Middle frontal gyrus (tissue), 1 donor: ENCODE measurements around the gene PRUNE2.
"Not testable (repeated sequence)": the region's sequence is repeated elsewhere in the genome, so short reads cannot be mapped to it uniquely, and the experiment has no call there.

Source experiments
- DNase-seq: peaks from one replicate; pipeline ENCODE4 v3.0.0-alpha.2; 2015; ENCODE audit warnings: low spot score; ENCODE audit errors: extremely low spot score

The PRUNE2 gene

GRCh38 chr9:76905791-76906646 is at the start of gene PRUNE2:
Gene PRUNE2 (minus strand): TSS chr9:76906114. CDS start chr9:76905963, 151 bp downstream.
- no peak for DNase-seq

DNA sequence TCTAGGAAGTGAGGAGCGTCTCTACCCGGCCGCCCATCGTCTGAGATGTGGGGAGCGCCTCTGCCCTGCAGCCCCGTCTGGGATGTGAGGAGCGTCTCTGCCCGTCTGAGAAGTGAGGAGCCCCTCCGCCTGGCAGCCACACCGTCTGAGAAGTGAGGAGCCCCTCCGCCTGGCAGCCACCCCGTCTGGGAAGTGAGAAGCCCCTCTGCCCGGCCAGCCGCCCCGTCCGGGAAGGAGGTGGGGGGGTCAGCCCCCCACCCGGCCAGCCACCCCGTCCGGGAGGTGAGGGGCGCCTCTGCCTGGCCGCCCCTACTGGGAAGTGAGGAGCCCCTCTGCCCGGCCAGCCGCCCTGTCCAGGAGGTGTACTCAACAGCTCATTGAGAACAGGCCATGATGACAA is 49.5 kb upstream of the PRUNE2 start:
- not testable (repeated sequence) for DNase-seq

DNA sequence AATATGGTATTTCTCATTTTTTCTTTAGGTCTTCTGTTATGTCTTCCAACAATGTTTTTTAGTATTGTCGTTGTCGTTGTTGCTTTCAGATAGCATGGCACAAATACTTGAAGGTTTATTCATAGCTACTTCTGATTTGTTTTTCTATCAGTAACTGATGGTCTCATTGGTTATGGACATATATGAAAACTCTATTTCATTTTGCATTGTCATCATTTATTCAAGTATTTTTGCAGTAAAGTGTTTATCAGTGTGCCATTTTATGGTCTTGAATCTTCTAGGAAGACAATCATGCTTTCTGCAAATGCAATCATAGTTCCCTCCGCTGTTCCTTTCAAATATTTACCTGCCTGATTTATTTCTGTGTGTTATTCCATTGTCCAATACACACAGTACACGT is 44.0 kb upstream of the PRUNE2 start:
- no peak for DNase-seq

DNA sequence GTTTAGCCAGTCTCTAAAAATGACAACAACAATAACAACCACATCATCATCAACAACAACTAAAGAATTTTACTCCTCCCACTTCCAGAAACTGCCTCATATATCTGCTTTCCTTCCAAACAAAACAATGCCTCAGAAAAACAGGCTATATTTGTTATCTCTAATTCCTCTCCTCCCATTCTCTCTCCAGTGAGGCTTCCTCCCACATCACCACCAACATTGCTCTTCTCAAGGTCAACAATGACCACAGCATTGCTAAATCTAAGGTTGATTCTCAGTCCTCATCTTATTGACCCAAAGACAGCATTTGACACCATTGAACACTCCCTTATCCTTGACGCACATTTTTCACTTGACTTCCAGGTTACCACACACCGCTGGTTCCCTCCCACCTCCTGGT is 38.1 kb upstream of the PRUNE2 start:
- DNase-seq, result no peak

DNA sequence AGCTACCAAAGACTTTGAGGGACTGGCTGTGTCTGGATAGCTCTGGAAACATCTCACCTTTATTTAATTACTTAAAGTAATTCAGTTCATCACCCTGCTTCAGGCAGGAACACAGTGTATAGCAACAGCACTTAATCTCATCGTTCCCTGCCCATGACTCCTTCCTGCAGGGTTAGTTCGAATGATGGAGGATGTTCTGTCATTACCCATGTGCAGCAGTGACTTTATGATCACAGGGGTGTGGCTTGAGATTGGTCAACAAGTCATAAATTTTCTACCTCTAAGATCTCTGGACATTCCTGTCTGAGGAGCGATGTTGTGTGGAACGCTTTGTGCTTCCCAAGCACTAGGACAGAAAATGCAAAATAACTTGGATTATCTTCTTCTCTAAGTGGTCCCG is 37.1 kb upstream of the PRUNE2 start:
- DNase-seq, result no peak

DNA sequence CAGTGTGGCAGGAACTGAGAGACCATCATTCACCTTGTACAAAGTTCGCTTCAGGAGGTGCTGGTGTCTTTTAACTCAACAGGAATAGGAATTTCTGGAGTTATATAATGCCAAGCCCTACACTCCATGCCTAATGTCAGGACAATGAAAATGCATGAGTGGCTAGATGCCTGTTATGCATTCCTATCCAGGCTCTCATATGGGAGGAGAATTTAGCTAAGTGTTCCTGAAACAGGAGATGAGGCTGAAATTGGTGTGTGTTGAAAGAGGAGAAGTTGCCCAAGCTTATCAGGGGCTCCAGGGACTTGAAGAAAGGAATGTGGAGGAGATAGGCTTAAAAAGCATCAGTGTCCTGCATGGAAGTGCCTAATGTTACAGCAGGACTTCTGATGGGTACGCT is 26.8 kb upstream of the PRUNE2 start:
- no peak for DNase-seq

DNA sequence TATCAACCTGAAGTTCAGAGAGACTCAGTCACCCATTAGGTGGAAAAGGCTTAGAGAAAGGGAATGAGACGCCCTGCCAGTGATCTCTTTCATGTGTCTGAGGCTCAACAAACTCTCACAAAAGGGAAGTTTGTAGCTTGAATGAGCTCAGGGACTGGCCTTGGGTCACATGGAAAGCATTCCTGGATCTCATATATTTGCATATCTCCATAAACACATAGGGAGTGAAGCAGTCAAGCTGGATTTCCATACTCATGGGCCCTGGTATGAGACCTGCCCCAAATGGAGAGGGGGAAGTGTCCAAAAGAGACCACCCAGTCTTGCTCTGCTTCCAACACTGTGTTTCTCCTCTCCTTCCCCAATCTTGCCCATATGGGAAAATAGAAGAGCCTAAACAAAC is 26.4 kb upstream of the PRUNE2 start:
- DNase-seq, result no peak

GRCh38 chr9:76927540-76928240 is 21.8 kb upstream of the PRUNE2 start:
- no peak for DNase-seq

GRCh38 chr9:76926846-76927245 is 20.9 kb upstream of the PRUNE2 start:
- no peak for DNase-seq

DNA sequence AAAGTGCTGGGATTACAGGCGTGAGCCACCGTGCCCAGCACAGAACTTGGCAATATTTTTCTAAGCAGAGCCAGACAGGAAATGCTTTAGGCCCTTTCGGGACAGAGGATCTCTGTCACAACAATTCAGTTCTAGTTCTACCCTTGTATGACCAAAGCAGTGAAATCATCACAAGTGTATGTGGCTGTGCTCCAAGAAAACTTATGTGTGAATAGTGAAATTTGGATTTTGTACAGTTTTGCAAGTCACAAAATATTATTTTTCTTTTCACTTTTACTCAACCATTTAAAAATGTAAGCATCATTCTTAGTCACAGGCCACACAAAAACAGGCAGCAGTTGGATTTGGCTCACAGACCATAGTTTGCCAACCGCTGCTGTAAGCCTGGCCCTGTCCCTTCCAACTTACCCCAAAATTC is 20.4 kb upstream of the PRUNE2 start:
- no peak for DNase-seq

DNA sequence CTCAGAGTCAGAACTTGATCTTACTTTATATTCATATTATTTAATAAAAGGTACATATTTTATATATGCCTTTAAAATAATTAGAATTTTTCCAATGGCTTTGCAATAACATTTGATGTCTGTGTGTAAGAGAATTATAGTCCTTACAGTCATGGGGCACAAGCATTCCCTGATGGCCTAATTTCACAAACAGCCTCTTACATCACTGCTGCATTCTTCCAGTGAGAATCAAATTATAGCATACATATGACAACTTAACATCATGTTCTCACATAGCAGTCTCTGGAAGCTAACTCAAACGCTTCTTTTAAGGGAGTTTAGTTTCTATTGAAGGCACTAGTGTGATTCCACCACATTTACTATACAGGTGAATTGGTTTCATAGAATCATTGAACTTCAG is 15.3 kb upstream of the PRUNE2 start:
- no peak for DNase-seq

DNA sequence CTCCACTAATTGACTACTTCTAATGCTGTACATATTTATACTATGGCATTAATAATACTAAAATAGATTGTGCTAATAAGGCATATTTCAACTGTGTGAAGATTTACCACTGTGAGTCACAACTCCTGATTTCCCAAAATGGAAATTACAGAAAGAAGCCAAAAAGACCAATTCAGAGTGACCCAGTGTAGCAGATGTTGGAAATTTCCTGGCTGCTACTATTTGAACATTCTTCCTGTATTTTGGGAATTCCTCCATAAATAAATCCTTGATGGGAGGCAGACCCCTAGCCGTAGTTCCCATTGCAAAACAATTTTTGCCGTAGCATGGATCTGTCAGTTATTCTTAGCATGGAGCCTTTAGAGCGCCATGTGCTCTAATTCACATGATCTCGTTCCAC is 11.4 kb upstream of the PRUNE2 start:
- no peak for DNase-seq

DNA sequence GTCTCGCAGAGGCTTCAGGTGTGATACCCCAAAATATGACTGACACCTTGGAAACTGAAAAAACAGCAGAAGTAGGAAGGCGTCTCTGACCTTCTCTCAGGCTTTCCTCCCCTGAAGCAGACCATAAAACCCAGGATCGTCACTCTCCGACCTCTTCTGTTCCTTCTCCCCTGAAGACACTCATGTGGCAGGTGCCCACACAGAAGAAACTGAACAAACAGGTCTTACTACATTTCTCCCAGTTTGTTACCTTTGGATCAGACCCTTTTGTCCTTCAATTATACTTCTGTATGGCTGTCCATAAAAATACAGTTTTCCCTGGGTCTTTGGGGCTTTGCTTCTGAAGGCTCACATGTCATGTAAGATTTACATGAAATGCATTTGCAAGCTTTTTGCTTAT is 10.3 kb upstream of the PRUNE2 start:
- DNase-seq, result no peak

- no peak for DNase-seq
Observed at GRCh38 chr9:76913467-76913866, 7.6 kb upstream of the PRUNE2 start.

GRCh38 chr9:76912636-76913275 is 6.8 kb upstream of the PRUNE2 start:
- no peak for DNase-seq

GRCh38 chr9:76911971-76912370 is 6.1 kb upstream of the PRUNE2 start:
- no peak for DNase-seq

- no peak for DNase-seq
Observed at GRCh38 chr9:76910861-76911260, 4.9 kb upstream of the PRUNE2 start.

- no peak for DNase-seq
Observed at GRCh38 chr9:76906647-76906975, 697 bp upstream of the PRUNE2 start.

GRCh38 chr9:76904661-76905457 is 1.1 kb downstream of the PRUNE2 start:
- DNase-seq, result no peak

DNA sequence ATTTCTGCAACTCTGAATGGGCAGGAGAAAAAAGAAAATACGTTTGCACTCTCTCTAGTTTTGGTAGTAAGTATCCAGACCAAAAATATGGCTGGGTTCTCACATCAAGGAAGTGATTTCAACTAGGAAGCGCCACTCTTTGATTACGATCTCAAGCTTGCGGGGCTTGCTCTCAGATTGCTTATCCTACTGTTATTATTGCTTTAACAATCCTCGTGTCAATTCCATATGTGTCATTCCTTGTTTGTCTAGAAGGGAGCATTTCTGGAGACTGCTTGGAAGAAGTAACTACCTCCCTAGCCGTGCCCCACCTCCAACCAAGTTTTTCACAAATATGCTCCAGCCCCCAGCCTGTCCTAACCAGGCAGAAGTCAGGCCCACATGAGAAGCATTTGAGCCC is 3.5 kb downstream of the PRUNE2 start:
- DNase-seq, result no peak

DNA sequence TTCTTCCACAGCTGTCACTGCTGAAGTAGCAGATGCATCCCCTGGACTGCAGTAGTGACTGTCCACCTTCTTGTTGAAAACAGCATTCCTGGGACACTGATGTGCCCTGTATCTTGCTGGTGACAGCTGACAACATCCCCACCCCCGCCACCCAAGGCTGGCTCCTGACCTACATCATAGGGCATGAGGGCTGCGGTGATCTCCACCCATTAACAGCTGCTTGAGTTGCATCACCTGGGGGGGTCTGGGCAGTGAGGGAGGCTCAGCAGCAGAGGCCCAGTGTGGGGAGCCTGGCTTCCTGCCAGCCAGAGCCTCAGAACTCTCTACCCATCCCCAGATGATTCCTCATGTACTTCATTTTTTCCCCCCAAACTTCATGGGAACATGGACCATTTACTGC is 4.1 kb downstream of the PRUNE2 start:
- DNase-seq, result no peak
